Mammary epithelial cell (primary cell): ENCODE data around the gene SLC38A8.

Experiments
- CTCF ChIP-seq, 2 donors: IDR thresholded peaks in 1 of 2; conservative IDR thresholded peaks in 1 of 2; 2 replicates each; pipeline ENCODE4 v1.5.1; 2011 to 2012; ENCODE audit warnings: inconsistent platforms in 2 of 2, low read length in 2 of 2, mild to moderate bottlenecking in 2 of 2, control low read depth in 1 of 2, low read depth in 1 of 2; ENCODE audit not compliant: insufficient read depth in 1 of 2; ENCODE audit errors: extremely low read depth in 1 of 2
- EZH2 ChIP-seq: IDR thresholded peaks from 2 replicates; pipeline ENCODE4 v1.6.1; 2012; ENCODE audit warnings: low read length, inconsistent platforms, borderline replicate concordance

- TF ChIP-seq EZH2: no peak
- TF ChIP-seq CTCF (conservative IDR thresholded peaks at IDR 0.05 in 1 of 2, IDR thresholded peaks at IDR 0.05 in 1 of 2; ENCODE audit: extremely low read depth in 1 of 2, insufficient read depth in 1 of 2, low read depth in 1 of 2, low read length in 2 of 2): no peak
Observed at GRCh38 chr16:84074721-84075120, 32.1 kb upstream of the SLC38A8 start.
